Brain microvascular endothelial cell (primary cell): ENCODE results near the gene USP16.
A peak's percentile ranks its signal among the peaks of the same experiment; 100 is the strongest.

Experiments used
- DNase-seq: peaks from one replicate; pipeline ENCODE4 v3.0.0-alpha.2; 2020
- H3K27ac ChIP-seq: fragments of 250-450 bp; sonication (Bioruptor Pico); 2 replicates; pipeline ENCODE4 v1.5.1; 2020; ENCODE audit warnings: mild to moderate bottlenecking, moderate library complexity
- H3K27me3 ChIP-seq: fragments of 250-450 bp; sonication (Bioruptor Pico); replicated peaks from 2 replicates; pipeline ENCODE4 v1.5.1; 2020; ENCODE audit warnings: mild to moderate bottlenecking
- H3K36me3 ChIP-seq: fragments of 250-450 bp; sonication (Bioruptor Pico); replicated peaks from 2 replicates; pipeline ENCODE4 v1.5.1; 2020; ENCODE audit warnings: mild to moderate bottlenecking
- H3K4me3 ChIP-seq: 2 replicates; pipeline ENCODE4 v1.5.1; 2011; ENCODE audit warnings: low read depth, mild to moderate bottlenecking, control low read depth, low read length, moderate library complexity
- CTCF ChIP-seq: IDR thresholded peaks from 2 replicates; pipeline ENCODE4 v1.5.1; 2011; ENCODE audit warnings: low read depth, mild to moderate bottlenecking, moderate library complexity, low read length, control low read depth, inconsistent platforms; ENCODE audit errors: missing control alignments
- in situ Hi-C: cut with HindIII; loops from 2 replicates; pipeline ENCODE4 v1.10.0; 2017; ENCODE audit warnings: low sequenced_read_pairs, low pct_ligation_motif_present

USP16 gene

GRCh38 chr21:29034678-29035077 is 10.2 kb downstream of the USP16 start:
- Histone ChIP-seq H3K36me3 (peaks cover 46% of the 10 kb centered on the region), H3K27ac (no peak overlapping the region), H3K27me3 (no peaks in the 10 kb centered on the region), H3K4me3 (no peak overlapping the region)
- no peak for DNase-seq
- TF ChIP-seq CTCF = no peak
- in situ Hi-C loops = no loop called here

GRCh38 chr21:29052224-29052623 is 27.8 kb downstream of the USP16 start:
- DNase-seq = no peak
- in situ Hi-C loops = no loop called here
- H3K27me3 ChIP-seq = no peaks in the 10 kb centered on the region
- H3K4me3 ChIP-seq = no peak overlapping the region
- no peak overlapping the region for H3K27ac ChIP-seq
- peaks cover 54% of the 10 kb centered on the region for H3K36me3 ChIP-seq
- no peak for TF ChIP-seq CTCF

- Histone ChIP-seq H3K27ac (peak overlapping the region; percentile 43), H3K36me3 (peaks cover 56% of the 10 kb centered on the region), H3K4me3 (no peak overlapping the region), H3K27me3 (no peaks in the 10 kb centered on the region)
- TF ChIP-seq CTCF = no peak
- in situ Hi-C loops = no loop called here
- no peak for DNase-seq
Measured at GRCh38 chr21:29053011-29053553, 28.6 kb downstream of the USP16 start.

GRCh38 chr21:29053656-29054055 is 29.2 kb downstream of the USP16 start:
- peak overlapping the region; percentile 43 for H3K27ac ChIP-seq
- TF ChIP-seq CTCF = no peak
- H3K36me3 ChIP-seq = peaks cover 58% of the 10 kb centered on the region
- peak; percentile 9 for DNase-seq
- H3K4me3 ChIP-seq = no peak overlapping the region
- in situ Hi-C loops = no loop called here
- H3K27me3 ChIP-seq = no peaks in the 10 kb centered on the region

GRCh38 chr21:29055080-29055479 is 30.6 kb downstream of the USP16 start:
- Histone ChIP-seq H3K4me3 (no peak overlapping the region), H3K27me3 (no peaks in the 10 kb centered on the region), H3K36me3 (peaks cover 58% of the 10 kb centered on the region), H3K27ac (no peak overlapping the region)
- no peak for DNase-seq
- in situ Hi-C loops = no loop called here
- TF ChIP-seq CTCF = no peak

- no peak overlapping the region for H3K4me3 ChIP-seq
- TF ChIP-seq CTCF = no peak
- H3K27ac ChIP-seq = no peak overlapping the region
- in situ Hi-C loops = no loop called here
- H3K36me3 ChIP-seq = peaks cover 57% of the 10 kb centered on the region
- H3K27me3 ChIP-seq = no peaks in the 10 kb centered on the region
- no peak for DNase-seq
Measured at GRCh38 chr21:29056005-29056404, 31.5 kb downstream of the USP16 start.
